GM12878 (cell line): ENCODE data around the gene LCN12. TPM values are rescaled to one million over a fixed set of nuclear protein-coding genes. Genes with fewer than 3 reads are reported as not detected.

Source experiments
- ATAC-seq: fragments of 200-7000 bp; cut with Tn5 transposase; 3 replicates; pipeline ENCODE4 v1.9.1; 2020; ENCODE audit warnings: mild to moderate bottlenecking, moderate library complexity
- BruUV-seq: library from RNA; stranded (reverse); fragments of 400-500 nt; replicated peaks from 2 replicates; lab custom pipeline; 2021; lab: Mats Ljungman, UMichigan
- CTCF ChIA-PET: fragments of 300-600 bp; sonication (Branson Sonifier 250); formaldehyde crosslinking; extraction: SDS; loops from one replicate; lab custom pipeline; 2021; ENCODE audit warnings: inconsistent platforms; lab: Yijun Ruan, JAX
- POLR2A ChIA-PET: fragments of 350-600 bp; formaldehyde crosslinking; extraction: SDS; loops from one replicate; lab custom pipeline; 2021; ENCODE audit warnings: inconsistent platforms; lab: Charles Lee
- RAD21 ChIA-PET: fragments of 300-600 bp; sonication (Branson Sonifier 250); formaldehyde crosslinking; loops from one replicate; lab custom pipeline; 2023; ENCODE audit warnings: antibody characterized with exemption; ENCODE audit not compliant: unreplicated experiment; lab: Charles Lee
- SMC1A ChIA-PET: fragments of 300-600 bp; sonication (Branson Sonifier 250); formaldehyde crosslinking; loops from one replicate; lab custom pipeline; 2023; ENCODE audit not compliant: unreplicated experiment, uncharacterized antibody; lab: Charles Lee
- DNase-seq: peaks from one replicate; pipeline ENCODE4 v3.0.0-alpha.2; 2011; ENCODE audit warnings: low read depth, low spot score
- FAIRE-seq: peaks from 3 replicates; lab custom pipeline; 2011; peaks lifted over from hg19 to GRCh38; lab: Jason Lieb, UNC
- H2AFZ ChIP-seq: 2 replicates; pipeline ENCODE4 v1.6.0; 2011; ENCODE audit warnings: low read depth, low read length, control low read depth; ENCODE audit not compliant: control insufficient read depth
- H3K27ac ChIP-seq: 2 replicates; pipeline ENCODE4 v1.5.1; 2011; ENCODE audit warnings: control low read depth; ENCODE audit not compliant: control insufficient read depth, insufficient read depth
- H3K27me3 ChIP-seq, 2 experiments: replicated peaks in 1 of 2; 2 replicates each; pipeline versions ENCODE4 v1.6.0 to v1.6.1; 2011; ENCODE audit warnings: low read length in 1 of 2; ENCODE audit not compliant: control insufficient read depth in 2 of 2, insufficient read depth in 2 of 2
- H3K36me3 ChIP-seq, 2 experiments: 2 replicates each; pipeline ENCODE4 v1.5.1; 2011; ENCODE audit warnings: low read length in 1 of 2; ENCODE audit not compliant: control insufficient read depth in 2 of 2, insufficient read depth in 2 of 2
- H3K4me1 ChIP-seq: 2 replicates; pipeline ENCODE4 v1.6.1; 2011; ENCODE audit warnings: mild to moderate bottlenecking, low read length, moderate library complexity, mixed read lengths; ENCODE audit not compliant: control insufficient read depth, insufficient read depth
- H3K4me2 ChIP-seq: 2 replicates; pipeline ENCODE4 v1.6.0; 2011; ENCODE audit warnings: control low read depth; ENCODE audit not compliant: control insufficient read depth, insufficient read depth
- H3K4me3 ChIP-seq: fragments of 200-600 bp; sonication (generic); 2 replicates; pipeline ENCODE4 v1.5.1; 2016
- H3K79me2 ChIP-seq: 2 replicates; pipeline ENCODE4 v1.6.0; 2011; ENCODE audit warnings: low read length; ENCODE audit not compliant: control insufficient read depth, insufficient read depth
- H3K9ac ChIP-seq: 2 replicates; pipeline ENCODE4 v1.8.0; 2011; ENCODE audit warnings: low read length, control low read depth, mixed read lengths; ENCODE audit not compliant: control insufficient read depth, insufficient read depth
- H3K9me3 ChIP-seq: replicated peaks from 3 replicates; pipeline ENCODE4 v1.5.1; 2011; ENCODE audit warnings: mild to moderate bottlenecking, low read length; ENCODE audit not compliant: control insufficient read depth, insufficient read depth
- H4K20me1 ChIP-seq: 2 replicates; pipeline ENCODE4 v1.6.0; 2011; ENCODE audit not compliant: control insufficient read depth, insufficient read depth
- BRCA1 ChIP-seq: IDR thresholded peaks from 2 replicates; pipeline ENCODE4 v1.6.1; 2011; ENCODE audit warnings: low read depth, low read length, improper control_type of control experiment
- CBX3 ChIP-seq: fragments of 200-600 bp; sonication (generic); IDR thresholded peaks from 2 replicates; pipeline ENCODE4 v1.6.1; 2016; ENCODE audit warnings: low read depth, borderline replicate concordance
- CUX1 ChIP-seq: IDR thresholded peaks from 2 replicates; pipeline ENCODE4 v1.6.1; 2012; ENCODE audit warnings: improper control_type of control experiment, low read depth, low read length; ENCODE audit not compliant: insufficient replicate concordance
- HDGF ChIP-seq: fragments of 450-650 bp; IDR thresholded peaks from 2 replicates; pipeline ENCODE4 v1.6.1; 2016; ENCODE audit warnings: antibody characterized with exemption
- KAT2A ChIP-seq: conservative IDR thresholded peaks from 2 replicates; pipeline ENCODE4 v1.6.1; 2011; ENCODE audit warnings: low read depth, low read length; ENCODE audit not compliant: control insufficient read depth
- NFYB ChIP-seq: IDR thresholded peaks from 2 replicates; pipeline ENCODE4 v1.6.1; 2011; ENCODE audit warnings: low read depth, mild to moderate bottlenecking, low read length, improper control_type of control experiment, moderate library complexity; ENCODE audit not compliant: insufficient read depth
- POU2F2 ChIP-seq: IDR thresholded peaks from 3 replicates; pipeline ENCODE4 v1.6.1; 2011; ENCODE audit warnings: low read depth, mild to moderate bottlenecking, low read length, borderline replicate concordance
- SUPT20H ChIP-seq: IDR thresholded peaks from 2 replicates; pipeline ENCODE4 v1.6.1; 2011; ENCODE audit warnings: low read depth, mild to moderate bottlenecking, low read length, moderate library complexity, borderline replicate concordance; ENCODE audit not compliant: control insufficient read depth
- ZNF384 ChIP-seq: IDR thresholded peaks from 2 replicates; pipeline ENCODE4 v1.6.1; 2012; ENCODE audit warnings: low read depth, mild to moderate bottlenecking, low read length, improper control_type of control experiment, borderline replicate concordance
- WGBS: methylation state at CpG from one replicate; pipeline ENCODE4 v1.1.6; 2016; ENCODE audit warnings: low lambda C conversion rate; ENCODE audit not compliant: insufficient replicate concordance, insufficient coverage; ENCODE audit errors: missing lambda C conversion rate; 5-methylcytosine and 5-hydroxymethylcytosine counted together
- in situ Hi-C: fragments of 300-500 bp; cut with MboI; formaldehyde crosslinking; loops from 9 replicates; pipeline ENCODE4 v1.14.3; 2018; ENCODE audit warnings: mixed read lengths
- intact Hi-C: fragments of 100-400 bp; cut with micrococcal nuclease; formaldehyde crosslinking; loops from one replicate; pipeline ENCODE4 v1.14.2; 2022; ENCODE audit not compliant: unreplicated experiment
- polyA plus RNA-seq, 11 experiments: library from polyadenylated mRNA; depleted of rRNA in 4 of 11; unstranded in 6 of 11; stranded (reverse) in 5 of 11; fragments of >200 nt; fragmentation: Nextera tagmentation in 4 of 11; fragmentation: Illumina TruSeq in 1 of 11; extraction: Ambion mirVana in 4 of 11; extraction: Trizol in 1 of 11; gene quantifications; 1 replicate in 1 of 11; 2 replicates in 10 of 11; pipeline versions ENCODE4 v1.2.1 to v1.2.3, GENCODE V29; 2011 to 2016; ENCODE audit warnings: inconsistent platforms in 2 of 11, missing spikeins in 2 of 11, low read depth in 1 of 11
- total RNA-seq, 4 experiments: library from RNA; depleted of rRNA in 3 of 4; stranded (reverse); fragments of >200 nt in 3 of 4; fragmentation: Illumina TruSeq in 1 of 4; extraction: Trizol in 1 of 4; gene quantifications; 2 replicates each; pipeline versions ENCODE4 v1.2.1 to v1.2.3, GENCODE V29; 2013 to 2021
- TF ChIP-seq, protein P1 (sequence below): fragments of 450-650 bp; IDR thresholded peaks from 2 replicates; pipeline ENCODE4 v1.6.1; 2017; ENCODE audit warnings: mild to moderate bottlenecking

The LCN12 gene
- total and polyA plus RNA-seq, 10 of the 15 experiments (the other 5 are each of a cell fraction or from before 2014, with no cell fraction given): 0.06 to 0.64 (median 0.40) TPM; not detected in 3

DNA sequence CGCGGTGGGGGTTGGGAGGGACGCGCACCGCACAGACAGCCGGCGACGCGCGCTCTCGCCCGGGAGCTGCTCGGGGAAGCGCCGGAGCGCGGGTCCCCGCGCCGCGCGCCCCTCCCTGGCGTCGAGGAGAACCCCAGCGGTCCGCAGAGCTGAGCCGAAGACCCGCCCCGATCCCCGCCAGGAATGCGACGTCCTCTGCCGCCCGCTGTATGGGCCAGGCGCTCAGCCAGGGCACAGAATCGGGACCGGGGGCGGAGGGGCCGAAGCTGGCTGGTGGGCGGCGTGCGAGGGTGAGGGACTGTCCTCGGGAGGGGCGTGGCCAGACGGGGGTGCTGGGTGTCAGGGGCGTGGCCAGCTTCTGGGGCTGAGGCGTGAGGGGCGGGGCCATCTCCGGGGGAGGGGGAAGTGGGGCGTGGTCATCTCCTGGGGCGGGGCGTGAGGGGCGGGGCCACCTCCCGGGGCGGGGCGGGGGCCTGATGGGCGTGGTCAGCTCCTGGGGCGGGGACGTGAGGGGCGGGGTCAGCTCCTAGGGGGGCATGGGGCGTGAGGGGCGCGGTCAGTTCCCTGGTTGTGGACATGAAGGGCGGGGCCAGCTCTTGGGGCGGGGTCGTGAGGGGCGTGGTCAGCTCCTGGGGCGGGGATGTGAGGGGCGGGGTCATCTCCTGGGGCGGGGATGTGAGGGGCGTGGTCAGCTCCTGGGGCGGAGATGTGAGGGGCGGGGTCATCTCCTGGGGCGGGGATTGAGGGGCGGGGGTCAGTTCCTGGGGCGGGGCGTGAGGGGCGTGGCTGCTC is 26.2 kb downstream of the LCN12 start (continued):
- TF ChIP-seq, protein P1, sequence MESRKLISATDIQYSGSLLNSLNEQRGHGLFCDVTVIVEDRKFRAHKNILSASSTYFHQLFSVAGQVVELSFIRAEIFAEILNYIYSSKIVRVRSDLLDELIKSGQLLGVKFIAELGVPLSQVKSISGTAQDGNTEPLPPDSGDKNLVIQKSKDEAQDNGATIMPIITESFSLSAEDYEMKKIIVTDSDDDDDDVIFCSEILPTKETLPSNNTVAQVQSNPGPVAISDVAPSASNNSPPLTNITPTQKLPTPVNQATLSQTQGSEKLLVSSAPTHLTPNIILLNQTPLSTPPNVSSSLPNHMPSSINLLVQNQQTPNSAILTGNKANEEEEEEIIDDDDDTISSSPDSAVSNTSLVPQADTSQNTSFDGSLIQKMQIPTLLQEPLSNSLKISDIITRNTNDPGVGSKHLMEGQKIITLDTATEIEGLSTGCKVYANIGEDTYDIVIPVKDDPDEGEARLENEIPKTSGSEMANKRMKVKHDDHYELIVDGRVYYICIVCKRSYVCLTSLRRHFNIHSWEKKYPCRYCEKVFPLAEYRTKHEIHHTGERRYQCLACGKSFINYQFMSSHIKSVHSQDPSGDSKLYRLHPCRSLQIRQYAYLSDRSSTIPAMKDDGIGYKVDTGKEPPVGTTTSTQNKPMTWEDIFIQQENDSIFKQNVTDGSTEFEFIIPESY: no peak
- TF ChIP-seq BRCA1: no peak
- TF ChIP-seq KAT2A: no peak
- TF ChIP-seq CBX3: no peak
- no peak for TF ChIP-seq POU2F2
- no peak for TF ChIP-seq NFYB

DNA sequence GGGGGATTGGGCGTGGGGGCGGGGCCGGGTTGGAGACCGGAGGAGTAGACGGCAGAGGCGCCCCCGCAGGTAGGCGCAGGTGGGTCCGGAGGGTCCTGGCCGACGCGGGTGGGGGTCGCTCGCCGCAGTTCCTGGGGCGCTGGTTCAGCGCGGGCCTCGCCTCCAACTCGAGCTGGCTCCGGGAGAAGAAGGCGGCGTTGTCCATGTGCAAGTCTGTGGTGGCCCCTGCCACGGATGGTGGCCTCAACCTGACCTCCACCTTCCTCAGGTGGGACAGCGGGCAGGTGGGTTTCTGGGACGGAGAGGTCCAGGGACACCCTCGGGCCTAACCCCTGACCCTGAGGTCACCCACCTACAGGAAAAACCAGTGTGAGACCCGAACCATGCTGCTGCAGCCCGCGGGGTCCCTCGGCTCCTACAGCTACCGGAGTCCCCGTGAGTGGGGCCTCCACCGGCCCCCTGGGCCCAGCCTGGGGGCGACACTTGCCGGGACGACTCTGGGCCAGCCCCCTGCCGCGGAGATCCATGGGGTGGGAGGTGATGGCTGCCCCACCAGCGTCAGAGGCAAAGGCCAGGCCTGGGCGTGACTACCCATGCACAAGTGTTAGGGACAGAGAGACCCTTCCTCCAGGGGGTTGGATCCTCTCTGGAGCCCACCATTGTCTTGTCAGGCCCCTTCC is 26.9 kb downstream of the LCN12 start:
- Histone ChIP-seq H3K27ac (no peak overlapping the region), H2AFZ (no peak overlapping the region), H3K4me3 (no peak overlapping the region), H3K27me3 (peaks cover 0 to 4% of the 10 kb centered on the region in 2 experiments; a peak in 3 of 4 replicates), H3K9ac (no peak overlapping the region), H3K4me2 (no peak overlapping the region), H3K79me2 (no peaks in the 10 kb centered on the region), H3K36me3 (no peaks in the 10 kb centered on the region), H4K20me1 (peaks cover 3% of the 10 kb centered on the region; the same call in 1 of the 2 replicates), H3K4me1 (no peaks in the 10 kb centered on the region), H3K9me3 (no peaks in the 10 kb centered on the region)
- DNase-seq (no peak), FAIRE-seq (no peak), ATAC-seq (no peak)
- in situ Hi-C loops: no loop called here
- intact Hi-C loops: no loop called here
- BruUV-seq: no TSS peak
- ChIA-PET RAD21 (no interaction called here), POLR2A (no interaction called here), SMC1A (no interaction called here), CTCF (no interaction called here)
- no peak for TF ChIP-seq CUX1
- TF ChIP-seq ZNF384: no peak
- no peak for TF ChIP-seq HDGF
- TF ChIP-seq SUPT20H: no peak
- 78% methylated on average over 37 of the region's 41 CpGs for WGBS
